Adipose tissue (tissue), 3 donors: ENCODE data around the gene SNAI1. TPM values are rescaled to one million over a fixed set of nuclear protein-coding genes. Genes with fewer than 3 reads are reported as not detected.
A peak's percentile ranks its signal among the peaks of the same experiment; 100 is the strongest.

Source experiments
- H3K27ac ChIP-seq: one replicate; pipeline ENCODE4 v1.5.1; 2013; ENCODE audit warnings: low read depth, low read length
- WGBS, 3 donors: extraction: QIAGEN DNeasy Blood & Tissue Kit; methylation state at CpG; one replicate each; pipeline ENCODE4 v1.1.7; 2013; 5-methylcytosine and 5-hydroxymethylcytosine counted together
- polyA plus RNA-seq, 3 donors: library from polyadenylated mRNA; stranded (reverse); fragments of 200-250 nt; gene quantifications; one replicate each; pipeline ENCODE4 v1.2.3, GENCODE V29; 2013
- donor health status: healthy with polysubstance abuse.
- donor health status: Bipolar disorder and iron deficiency.
- donor health status: healthy.

The SNAI1 gene
- polyA plus RNA-seq, 3 donors: 2.8 to 23.4 (median 21.5) TPM

DNA sequence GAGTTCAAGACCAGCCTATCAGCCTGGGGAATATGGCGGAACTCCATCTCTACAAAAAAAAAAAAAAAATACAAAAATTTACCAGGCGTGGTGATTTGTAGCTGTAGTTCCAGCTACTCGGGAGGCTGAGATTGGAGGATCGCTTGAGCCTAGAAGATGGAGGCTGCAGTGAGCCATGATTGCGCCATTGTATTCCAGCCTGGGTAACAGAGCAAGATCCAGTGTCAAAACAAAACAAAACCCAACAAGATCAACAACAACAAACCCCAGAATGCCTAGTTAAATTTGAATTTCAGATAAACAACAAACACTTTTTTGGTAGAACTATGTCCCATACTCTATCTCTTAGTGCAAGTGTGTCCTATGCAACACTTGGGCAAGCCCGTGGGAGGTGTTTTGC lies 39.9 kb downstream of the SNAI1 start:
- WGBS, 3 donors: 94 to 96% (median 94%) methylated on average over 6 of the region's 6 CpGs
- H3K27ac ChIP-seq: no peak overlapping the region

DNA sequence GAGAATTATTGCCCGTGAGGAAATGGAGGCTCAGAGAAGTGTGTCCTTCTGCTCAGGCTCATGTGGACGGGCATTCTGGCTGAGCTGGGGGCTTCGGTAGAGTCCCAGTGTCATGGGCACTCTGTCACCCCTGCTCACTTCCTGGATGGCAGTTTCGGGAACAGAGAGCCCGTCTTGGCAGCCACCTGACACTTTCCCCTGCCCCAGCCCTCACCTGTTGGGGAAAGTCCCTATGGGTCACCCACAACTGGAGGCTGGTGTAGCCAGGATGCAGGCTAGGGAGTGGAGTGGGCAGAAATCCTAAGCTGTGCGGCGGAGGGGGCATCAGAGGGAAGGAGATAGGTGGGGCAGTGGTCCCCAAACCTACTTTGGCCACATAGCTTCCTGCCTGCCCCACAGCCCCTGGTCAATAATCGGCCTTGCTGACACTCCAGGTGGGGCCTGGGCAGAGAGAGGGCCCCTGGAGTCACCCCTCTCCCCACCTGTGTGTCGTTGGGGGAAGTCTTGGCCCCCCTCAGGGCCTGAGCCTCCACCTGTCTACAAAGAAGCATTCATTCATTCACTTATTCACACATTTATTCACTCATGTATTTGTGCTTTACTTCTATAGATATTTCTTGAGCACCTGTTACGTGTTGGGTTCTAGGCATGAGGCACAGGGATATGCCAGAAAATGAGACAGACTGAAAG lies 40.5 kb downstream of the SNAI1 start:
- H3K27ac ChIP-seq: no peak overlapping the region
- 69 to 83% (median 80%) methylated on average over 10 of the region's 10 CpGs for WGBS, 3 donors

GRCh38 chr20:50026746-50027575 lies 44.2 kb downstream of the SNAI1 start:
- H3K27ac ChIP-seq: no peak overlapping the region
- 74 to 88% (median 85%) methylated on average over 7 of the region's 7 CpGs for WGBS, 3 donors

DNA sequence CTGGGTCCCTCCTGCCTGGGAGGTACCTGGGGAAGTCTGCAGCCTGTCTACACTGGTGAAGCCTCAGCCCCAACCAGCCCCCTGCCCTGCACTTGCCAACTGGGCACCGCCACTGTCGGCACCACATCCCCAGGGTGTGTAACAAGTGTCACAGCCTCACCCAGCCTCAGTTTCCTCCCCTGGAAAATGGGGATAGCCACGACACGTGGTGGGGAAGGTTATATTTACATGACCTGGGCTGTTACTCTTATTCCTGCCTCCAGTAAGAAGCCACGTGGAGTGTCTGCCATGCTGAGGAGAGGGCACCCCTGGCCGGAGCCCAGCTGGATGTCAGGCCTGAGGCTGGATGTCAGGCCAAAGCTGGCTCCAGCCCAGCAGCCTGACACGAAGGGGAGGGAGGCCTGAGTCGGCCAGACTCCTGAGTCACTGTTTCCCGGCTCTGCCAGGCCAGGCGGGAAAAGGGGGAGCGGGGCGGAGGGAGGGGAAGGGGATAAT lies 44.9 kb downstream of the SNAI1 start:
- 51 to 59% (median 55%) methylated on average over 9 to 12 of the region's 12 CpGs for WGBS, 3 donors
- no peak overlapping the region for H3K27ac ChIP-seq

DNA sequence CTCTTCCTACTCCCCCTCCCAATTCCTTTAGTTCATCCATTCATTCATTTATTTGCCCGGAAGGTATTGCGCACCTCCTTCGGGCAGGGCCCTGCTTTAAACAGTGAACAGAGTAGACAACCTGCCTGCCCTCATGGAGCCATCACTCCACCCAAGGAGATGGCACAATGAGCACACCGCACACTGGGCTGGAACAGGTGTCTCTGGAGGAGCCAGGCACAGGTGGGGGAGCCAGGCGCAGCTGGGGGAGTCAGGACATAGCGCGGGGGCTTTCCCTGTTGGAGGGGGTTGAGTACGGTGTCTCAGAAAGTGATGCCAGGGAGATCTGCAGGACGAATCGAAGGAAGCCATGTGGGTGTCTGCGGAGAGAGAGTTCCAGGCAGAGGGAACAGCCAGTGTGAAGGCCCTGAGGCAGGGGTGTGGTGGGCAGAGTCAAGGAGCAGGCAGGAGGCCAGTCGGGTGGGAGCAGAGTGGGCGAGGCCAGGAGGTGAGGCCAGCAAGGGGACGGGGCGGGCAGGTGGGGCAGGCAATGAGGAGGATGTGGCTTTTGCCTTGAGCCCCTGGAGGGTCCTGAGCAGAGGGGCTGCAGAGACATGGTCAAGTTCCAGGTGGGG lies 46.4 kb downstream of the SNAI1 start:
- no peak overlapping the region for H3K27ac ChIP-seq
- WGBS, 3 donors: 95 to 97% (median 96%) methylated on average over 15 of the region's 15 CpGs

DNA sequence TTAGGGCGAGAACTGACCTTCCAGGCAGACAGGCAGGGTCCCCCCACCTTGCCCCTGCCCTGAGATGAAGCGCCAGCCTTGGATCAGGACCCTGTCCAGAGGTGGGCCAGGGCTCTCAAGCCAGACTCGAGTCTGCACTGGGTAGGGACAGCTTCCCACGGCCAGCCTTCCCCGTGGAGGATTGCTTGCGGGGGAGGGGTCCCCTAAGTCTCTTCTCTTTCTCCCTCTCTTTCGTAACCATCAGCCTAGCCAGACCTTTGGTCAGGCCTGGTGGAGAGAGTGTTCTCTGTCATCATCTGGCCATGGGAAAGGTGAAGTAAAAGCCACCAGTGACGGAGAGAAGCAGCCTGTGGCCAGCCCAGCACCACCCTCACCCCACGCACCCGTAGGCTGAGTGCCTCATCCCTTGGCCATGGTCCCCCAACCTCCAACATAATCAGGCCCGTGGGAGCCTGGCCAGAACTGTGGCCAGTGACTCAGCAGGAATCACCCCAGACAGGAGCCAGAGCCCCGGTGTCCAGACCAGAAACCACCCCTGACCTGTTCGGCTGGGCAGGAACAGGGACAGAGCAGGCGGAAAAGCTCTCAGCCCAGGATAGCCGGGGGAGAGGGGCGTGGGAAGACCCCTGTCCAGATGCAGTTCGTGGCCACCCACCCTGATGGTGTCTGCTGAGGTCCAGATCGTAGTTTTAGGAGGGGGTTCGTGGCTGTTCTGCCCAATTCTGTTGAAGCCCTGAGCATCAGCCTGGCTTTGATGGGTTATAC lies 47.1 kb downstream of the SNAI1 start:
- 47 to 55% (median 55%) methylated on average over 18 to 19 of the region's 19 CpGs for WGBS, 3 donors
- H3K27ac ChIP-seq: peak overlapping the region; percentile 34

DNA sequence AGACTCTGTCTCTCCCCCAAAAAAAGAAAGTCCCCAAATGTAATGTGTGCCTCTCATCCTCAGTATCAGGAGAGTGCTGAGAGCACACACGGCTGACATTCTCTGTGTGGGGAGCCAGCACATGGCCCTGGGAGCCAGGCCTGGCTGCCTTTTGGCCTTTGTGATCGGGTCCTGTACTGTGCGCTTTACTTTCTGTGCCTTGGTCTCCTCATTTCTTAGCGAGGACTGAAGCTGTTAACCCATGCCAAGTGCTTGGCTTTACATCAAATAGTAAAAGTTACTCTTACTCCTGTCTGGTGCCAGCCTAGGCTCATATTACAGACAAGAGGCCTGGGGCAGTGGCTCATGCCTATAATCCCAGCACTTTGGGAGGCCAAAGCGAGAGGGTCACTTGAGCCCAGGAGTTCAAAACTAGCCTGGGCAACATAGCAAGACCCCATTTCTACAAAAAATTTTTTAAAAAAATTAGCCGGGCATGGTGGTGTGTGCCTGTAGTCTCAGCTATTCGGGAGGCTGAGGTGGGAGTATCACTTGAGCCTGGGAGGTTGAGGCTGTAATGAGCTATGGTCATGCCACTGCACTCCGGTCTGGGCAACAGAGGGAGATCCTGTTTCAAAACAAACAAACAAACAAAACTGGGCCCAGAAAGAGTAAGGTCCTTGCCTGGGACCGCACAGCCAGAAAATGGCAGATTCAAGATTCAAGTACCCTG lies 50.3 kb downstream of the SNAI1 start:
- H3K27ac ChIP-seq: no peak overlapping the region
- WGBS, 3 donors: 91 to 97% (median 95%) methylated on average over 9 of the region's 9 CpGs

GRCh38 chr20:50034567-50035180 lies 51.9 kb downstream of the SNAI1 start:
- H3K27ac ChIP-seq: no peak overlapping the region
- 82 to 89% (median 84%) methylated on average over 9 of the region's 9 CpGs for WGBS, 3 donors

- no peak overlapping the region for H3K27ac ChIP-seq
- WGBS, 3 donors: 79 to 94% (median 90%) methylated on average over 3 of the region's 3 CpGs
These were observed 53.9 kb downstream of the SNAI1 start for GRCh38 chr20:50036703-50037102.

- WGBS, 3 donors: 73 to 81% (median 80%) methylated on average over 3 of the region's 3 CpGs
- H3K27ac ChIP-seq: no peak overlapping the region
These were observed 54.3 kb downstream of the SNAI1 start for GRCh38 chr20:50037123-50037522.

DNA sequence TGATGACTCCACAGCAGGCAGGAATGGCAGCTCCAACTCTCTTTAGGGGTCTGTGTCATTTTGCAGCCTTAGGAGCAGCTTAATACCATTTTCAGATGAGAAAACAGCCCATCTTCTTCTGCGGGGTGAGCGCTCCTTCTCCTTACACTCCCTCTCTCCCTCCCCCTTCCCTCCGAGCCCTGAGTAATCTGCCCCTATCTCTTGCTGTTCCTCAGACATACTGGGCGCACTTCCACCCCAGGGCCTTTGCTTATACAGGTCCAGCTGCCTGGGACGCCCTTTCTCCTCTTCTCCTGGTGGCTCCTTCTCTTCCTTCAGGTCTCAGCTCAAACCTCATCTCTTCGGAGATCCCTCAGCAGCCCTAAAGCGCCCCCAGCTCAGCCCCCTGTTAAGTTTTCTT lies 54.8 kb downstream of the SNAI1 start:
- WGBS, 3 donors: 84 to 95% (median 93%) methylated on average over 7 of the region's 7 CpGs
- H3K27ac ChIP-seq: no peak overlapping the region

GRCh38 chr20:50038169-50038568 lies 55.4 kb downstream of the SNAI1 start:
- no peak overlapping the region for H3K27ac ChIP-seq
- WGBS, 3 donors: 53 to 85% (median 84%) methylated on average over 6 of the region's 6 CpGs

Other genes with a start within 250 kb of the SNAI1 start
- gene SLC9A8, start 170.2 kb upstream of the SNAI1 start, polyA plus RNA-seq: 1 to 10 TPM; 5.1 to 8.6 (median 7.0) TPM
- gene SPATA2, start 67.5 kb upstream of the SNAI1 start, polyA plus RNA-seq: 1 to 10 TPM; 3.8 to 5.0 (median 4.7) TPM
- gene RNF114, start 46.6 kb upstream of the SNAI1 start, polyA plus RNA-seq: 10 to 100 TPM; 45.1 to 57.9 (median 45.7) TPM
- 10 to 100 TPM; 45.8 to 85.7 (median 66.3) TPM for gene UBE2V1, start 130.2 kb downstream of the SNAI1 start, polyA plus RNA-seq
- gene PEDS1, start 170.7 kb downstream of the SNAI1 start, polyA plus RNA-seq: 10 to 100 TPM; 10.6 to 53.5 (median 21.8) TPM
- 100 to 1,000 TPM in 1 of 3 donors, 10 to 100 TPM in 2; 25.1 to 214 (median 72.9) TPM for gene CEBPB, start 207.8 kb downstream of the SNAI1 start, polyA plus RNA-seq